GM19328 (cell line): Measurements from ENCODE around the gene GPR158.
"Not testable (repeated sequence)": the region's sequence is repeated elsewhere in the genome, so short reads cannot be mapped to it uniquely, and the experiment has no call there.

ENCODE experiments used
- ATAC-seq: cut with Tn5 transposase; IDR thresholded peaks from one replicate; pipeline ENCODE4 v1.9.1; 2021; ENCODE audit warnings: mild to moderate bottlenecking, moderate library complexity; ENCODE audit not compliant: unreplicated experiment

The GPR158 gene

GRCh38 chr10:25174461-25175230 lies at the start of gene GPR158:
Gene GPR158, plus strand, starts transcription at chr10:25175001. Its CDS starts 420 bp downstream, at chr10:25175421.
- no peak for ATAC-seq

- ATAC-seq, result no peak
These were observed 49.6 kb upstream of the GPR158 start for GRCh38 chr10:25125201-25125611.

GRCh38 chr10:25129592-25129991 lies 45.2 kb upstream of the GPR158 start:
- ATAC-seq, result no peak

GRCh38 chr10:25130906-25131305 lies 43.9 kb upstream of the GPR158 start:
- no peak for ATAC-seq

GRCh38 chr10:25142116-25142864 lies 32.5 kb upstream of the GPR158 start:
- no peak for ATAC-seq

- ATAC-seq, result no peak
These were observed 17.2 kb upstream of the GPR158 start for GRCh38 chr10:25157650-25158049.

GRCh38 chr10:25159591-25159990 lies 15.2 kb upstream of the GPR158 start:
- ATAC-seq, result no peak

- no peak for ATAC-seq
These were observed 12.4 kb upstream of the GPR158 start for GRCh38 chr10:25162391-25162790.

GRCh38 chr10:25163464-25163863 lies 11.3 kb upstream of the GPR158 start:
- ATAC-seq, result not testable (repeated sequence)

GRCh38 chr10:25169740-25170139 lies 5.1 kb upstream of the GPR158 start:
- no peak for ATAC-seq

GRCh38 chr10:25170627-25171026 lies 4.2 kb upstream of the GPR158 start:
- no peak for ATAC-seq

GRCh38 chr10:25175527-25176420 lies 973 bp downstream of the GPR158 start:
- ATAC-seq, result no peak

GRCh38 chr10:25176421-25176968 lies 1.7 kb downstream of the GPR158 start:
- ATAC-seq, result no peak

GRCh38 chr10:25177093-25177753 lies 2.4 kb downstream of the GPR158 start:
- no peak for ATAC-seq

GRCh38 chr10:25177754-25178135 lies 2.9 kb downstream of the GPR158 start:
- no peak for ATAC-seq

- no peak for ATAC-seq
These were observed 3.6 kb downstream of the GPR158 start for GRCh38 chr10:25178411-25178810.

- no peak for ATAC-seq
These were observed 6.0 kb downstream of the GPR158 start for GRCh38 chr10:25180801-25181200.

GRCh38 chr10:25182636-25183035 lies 7.8 kb downstream of the GPR158 start:
- no peak for ATAC-seq

- no peak for ATAC-seq
These were observed 16.5 kb downstream of the GPR158 start for GRCh38 chr10:25191162-25191895.

GRCh38 chr10:25198151-25198550 lies 23.4 kb downstream of the GPR158 start:
- no peak for ATAC-seq
